SK-MEL-5 (cell line): ENCODE data around the gene SYNRG. TPM values are rescaled to one million over a fixed set of nuclear protein-coding genes. Genes with fewer than 3 reads are reported as not detected.

Experiments used
- DNase-seq: peaks from one replicate; pipeline ENCODE4 v3.0.0-alpha.2; 2016; ENCODE audit warnings: low read depth, low spot score
- in situ Hi-C: cut with HindIII; loops from 2 replicates; pipeline ENCODE4 v1.10.0; 2016; ENCODE audit warnings: low sequenced_read_pairs, high pct_unique_total_duplicates, low pct_unique_long_range_greater_than_20kb
- total RNA-seq: library from RNA; depleted of rRNA; stranded (reverse); fragments of >200 nt; shearing (Covaris generic); gene quantifications from 2 replicates; pipeline ENCODE4 v1.2.3, GENCODE V29; 2014

The SYNRG gene
- total RNA-seq, 1 experiment from 2014 or later: 10.0 TPM

DNA sequence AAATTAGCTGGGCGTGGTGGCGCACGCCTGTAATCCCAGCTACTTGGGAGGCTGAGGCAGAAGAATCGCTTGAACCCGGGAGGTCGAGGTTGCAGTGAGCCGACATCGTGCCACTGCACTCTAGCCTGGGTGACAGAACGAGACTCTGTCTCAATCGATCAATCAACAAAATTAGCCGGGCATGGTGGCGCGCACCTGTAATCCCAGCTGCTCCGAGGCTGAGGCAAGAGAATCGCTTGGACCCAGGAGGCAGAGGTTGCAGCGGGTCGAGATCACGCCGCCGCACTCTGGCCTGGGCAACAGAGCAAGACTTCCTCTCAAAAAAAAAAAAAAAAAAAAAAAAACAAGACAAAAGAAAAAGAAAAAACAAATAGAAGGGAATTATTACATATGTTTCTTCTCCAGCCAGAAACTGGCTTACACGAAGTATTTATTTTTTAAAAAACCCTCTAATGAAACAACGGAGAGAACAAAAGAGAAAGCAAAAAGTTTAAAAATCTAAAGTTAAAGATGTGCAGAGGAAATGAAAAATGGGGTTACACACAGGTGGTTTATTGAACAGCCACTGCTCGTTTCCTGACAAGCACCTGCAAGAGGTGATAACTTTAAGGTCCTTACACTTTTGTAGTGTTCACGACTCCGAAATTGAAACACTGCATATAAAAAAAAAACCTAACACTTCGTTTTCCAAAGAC lies 1.4 kb downstream of the SYNRG start:
- in situ Hi-C loops: no loop called here

DNA sequence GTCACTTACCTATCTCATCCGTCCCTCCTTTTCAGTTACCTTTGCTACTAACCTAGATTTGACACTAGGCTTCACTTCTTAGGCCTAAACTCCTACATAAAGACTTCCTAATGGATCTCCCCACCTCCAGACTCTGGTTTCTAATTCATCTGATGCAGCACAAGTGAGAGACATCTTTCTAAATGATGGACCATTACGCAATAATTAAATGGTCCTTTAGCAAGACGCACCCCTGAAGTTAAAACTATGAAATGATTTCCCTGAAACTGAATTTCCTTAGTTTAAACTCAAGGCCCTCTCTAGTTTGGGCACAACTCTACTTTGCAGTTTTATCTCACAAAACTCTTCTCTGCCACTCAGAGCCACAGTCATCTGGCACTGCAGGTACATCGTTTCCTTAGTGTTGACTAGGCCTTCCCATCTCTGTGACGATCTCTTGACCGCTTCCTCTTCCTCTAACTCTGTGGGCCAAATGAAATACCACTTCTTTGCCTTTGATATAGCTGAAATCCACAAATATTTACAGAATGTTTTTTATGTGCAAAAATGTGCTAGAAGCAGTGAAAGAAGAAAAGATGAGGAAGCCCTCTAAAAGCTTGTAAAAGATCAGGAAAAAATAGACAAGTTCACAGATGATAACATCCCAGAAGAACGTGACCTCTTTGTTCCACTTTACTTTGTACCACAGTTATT lies 3.3 kb downstream of the SYNRG start:
- in situ Hi-C loops: no loop called here
- no peak for DNase-seq

More for the DNA sequence above, 1.4 kb downstream of the SYNRG start:
- no peak for DNase-seq

DNA sequence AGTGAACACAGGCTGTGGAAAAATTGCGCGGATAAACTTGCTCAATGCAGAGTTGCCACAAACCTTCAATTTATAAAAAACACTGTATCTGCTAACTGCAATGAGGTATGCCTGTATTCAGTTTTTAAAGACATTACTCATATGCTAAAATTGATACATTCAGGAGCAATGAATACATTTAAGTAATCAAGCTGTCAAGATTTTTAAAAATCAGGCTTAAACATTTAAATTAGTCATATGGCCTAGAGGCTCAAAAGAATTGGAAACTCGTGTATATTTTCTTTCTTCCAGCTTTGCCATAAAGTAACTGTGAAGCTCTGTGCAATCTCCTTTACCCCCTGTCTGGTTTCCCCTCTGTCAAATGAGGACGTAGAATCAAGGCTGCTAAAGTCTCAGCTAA lies 4.1 kb downstream of the SYNRG start:
- no peak for DNase-seq
- in situ Hi-C loops: no loop called here

DNA sequence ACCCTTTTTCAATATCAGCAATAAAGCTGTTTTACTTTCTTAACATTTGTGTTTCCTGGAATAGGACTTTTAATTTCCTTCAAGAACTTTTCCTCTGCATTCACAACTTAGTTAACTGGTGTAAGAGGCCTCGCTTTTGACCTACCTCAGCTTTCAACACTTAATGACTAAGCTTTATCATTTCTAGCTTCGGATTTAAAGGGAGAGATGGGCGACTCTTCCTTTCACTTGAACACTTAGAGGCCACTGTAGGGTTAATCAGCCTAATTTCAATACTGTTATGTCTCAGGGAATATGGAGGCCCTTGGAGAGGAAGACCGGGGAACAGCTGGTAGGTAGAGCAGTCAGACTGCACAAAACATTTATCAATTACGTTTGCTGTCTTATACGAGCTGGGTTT lies 4.7 kb downstream of the SYNRG start:
- DNase-seq: no peak
- in situ Hi-C loops: no loop called here

DNA sequence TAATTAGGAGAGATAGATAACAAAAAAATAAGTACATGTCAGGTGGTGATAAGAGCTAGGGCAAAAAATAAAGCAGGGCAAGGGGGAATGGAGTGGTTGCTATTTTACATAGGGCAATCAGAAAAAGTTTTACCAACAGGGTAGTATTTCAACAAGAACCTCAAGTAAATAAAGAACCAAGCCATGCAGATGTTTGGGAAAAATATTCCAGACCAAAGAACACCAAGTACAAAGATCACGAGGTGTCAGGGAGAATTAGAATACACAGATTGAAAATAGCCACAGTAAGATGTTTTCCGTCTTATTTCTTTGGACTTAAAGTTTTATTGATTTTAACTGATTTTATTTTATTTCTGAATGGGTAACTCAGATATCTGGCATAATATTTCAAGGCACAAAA lies 11.1 kb downstream of the SYNRG start:
- no peak for DNase-seq
- in situ Hi-C loops: no loop called here

DNA sequence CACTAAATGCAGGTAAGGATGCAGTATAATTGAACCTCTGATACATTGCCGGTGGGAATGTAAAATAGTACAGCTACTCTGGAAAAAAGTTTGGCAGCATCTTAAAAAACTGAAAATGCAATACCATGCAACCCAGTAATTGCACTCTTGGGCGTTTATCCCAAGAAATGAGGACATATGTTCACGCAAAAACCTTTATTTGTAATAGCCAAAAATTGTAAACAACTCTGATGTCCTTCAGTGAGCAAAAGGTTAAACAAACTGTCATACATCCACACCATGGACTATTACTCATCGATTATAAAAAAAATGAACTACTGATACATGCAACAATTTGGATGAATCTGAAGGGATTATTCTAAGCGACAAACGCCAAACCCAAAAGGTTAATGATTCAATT lies 16.9 kb downstream of the SYNRG start:
- DNase-seq: no peak
- in situ Hi-C loops: no loop called here

DNA sequence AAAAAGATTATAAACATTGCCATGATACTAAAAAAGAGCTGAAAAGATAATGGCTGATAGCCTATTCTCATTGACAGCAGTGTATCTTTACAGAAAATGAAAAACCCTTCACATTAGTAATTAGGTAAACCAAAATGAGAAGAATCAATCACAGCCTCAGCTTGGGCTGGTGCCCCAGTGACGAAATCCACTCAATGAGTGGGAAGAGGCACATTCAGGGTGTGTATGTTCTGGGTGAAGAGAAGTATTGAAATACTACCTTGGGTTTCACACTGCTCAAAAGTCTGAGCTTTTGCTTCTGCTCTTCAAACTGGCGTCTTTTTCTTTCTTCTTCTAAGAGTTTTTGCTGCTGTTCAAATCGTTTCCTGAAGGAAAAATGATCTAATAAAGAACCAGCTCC lies 24.2 kb downstream of the SYNRG start:
- in situ Hi-C loops: no loop called here
- DNase-seq: no peak

DNA sequence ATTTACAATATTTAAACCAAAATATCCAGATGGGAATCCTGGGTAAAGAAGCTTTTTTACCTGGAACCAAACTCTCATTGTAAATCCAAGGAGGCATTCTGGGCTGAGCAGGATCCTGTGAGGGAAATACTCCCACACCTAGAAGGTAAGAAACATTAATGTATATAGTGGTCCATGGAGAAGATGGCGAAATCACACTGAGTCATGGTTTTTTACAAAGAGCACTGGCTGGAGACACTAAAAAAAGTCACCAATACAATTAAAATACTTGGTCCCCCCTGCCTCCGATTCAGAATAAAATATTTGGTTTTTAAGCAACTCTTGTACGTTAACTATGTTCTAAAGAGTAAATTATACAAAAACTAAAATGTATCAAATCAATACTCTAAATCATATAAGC lies 32.9 kb downstream of the SYNRG start:
- in situ Hi-C loops: no loop called here
- DNase-seq: no peak

DNA sequence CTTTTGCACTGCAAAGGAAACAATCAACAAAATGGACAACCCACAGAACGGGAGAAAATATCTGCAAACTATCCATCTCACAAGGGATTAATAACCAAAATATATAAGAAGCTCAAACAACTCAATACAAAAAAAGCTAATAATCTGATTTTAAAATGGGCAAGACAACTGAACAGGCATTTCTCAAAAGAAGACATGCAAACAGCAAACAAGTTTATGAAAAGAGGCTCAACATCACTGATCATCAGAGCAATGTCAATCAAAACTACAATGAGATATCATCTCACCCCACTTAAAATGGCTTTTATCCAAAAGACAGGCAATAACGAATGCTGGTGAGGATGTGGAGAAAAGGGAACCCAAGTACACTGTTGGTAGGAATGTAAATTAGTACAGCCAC lies 34.8 kb downstream of the SYNRG start:
- in situ Hi-C loops: no loop called here
- no peak for DNase-seq

DNA sequence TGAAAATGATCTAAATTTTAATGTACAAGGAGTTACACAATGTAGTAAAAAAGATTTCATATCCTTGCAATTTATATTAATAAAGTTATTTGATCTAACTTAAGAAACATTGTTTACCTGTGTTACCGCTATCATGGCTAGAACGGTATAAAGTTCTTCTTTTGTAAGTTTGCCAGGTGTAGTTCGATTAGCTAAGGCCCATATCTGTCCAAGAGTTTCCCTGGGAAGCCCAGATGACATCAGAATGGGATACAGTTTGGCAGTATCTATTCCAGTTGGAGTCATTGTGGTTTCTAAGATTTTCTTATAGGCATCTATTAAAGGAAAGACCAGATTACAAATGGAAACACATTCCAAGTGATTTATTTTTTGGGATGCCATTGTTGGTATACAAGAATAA lies 37.5 kb downstream of the SYNRG start:
- in situ Hi-C loops: no loop called here
- DNase-seq: no peak

DNA sequence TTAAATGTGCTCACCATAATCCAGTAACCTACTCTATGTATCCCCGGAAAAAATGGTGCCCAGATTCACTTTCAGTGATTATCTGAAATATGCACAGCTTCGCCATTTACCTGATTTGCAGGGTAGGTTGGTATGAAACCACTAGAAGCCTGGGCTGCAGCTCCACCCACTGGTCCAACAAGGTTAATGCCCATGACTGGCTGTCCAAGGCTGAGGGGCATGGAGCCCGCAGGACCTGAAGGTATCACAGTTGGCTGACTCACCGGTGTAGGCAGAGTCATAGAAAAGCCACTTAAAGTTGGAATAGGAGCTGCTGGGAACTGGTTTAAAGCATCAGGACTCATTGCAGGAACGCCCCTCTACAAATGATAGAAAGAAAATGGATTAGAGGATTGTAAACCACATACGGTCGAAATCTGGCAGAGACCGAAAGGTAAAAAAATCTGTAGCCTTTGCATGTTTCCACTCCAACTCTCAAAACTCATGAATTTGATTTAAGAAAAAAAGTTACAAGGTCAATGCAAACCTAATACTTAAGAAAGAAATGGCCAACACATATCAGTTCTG lies 38.6 kb downstream of the SYNRG start:
- in situ Hi-C loops: no loop called here
- DNase-seq: peak; percentile 79

DNA sequence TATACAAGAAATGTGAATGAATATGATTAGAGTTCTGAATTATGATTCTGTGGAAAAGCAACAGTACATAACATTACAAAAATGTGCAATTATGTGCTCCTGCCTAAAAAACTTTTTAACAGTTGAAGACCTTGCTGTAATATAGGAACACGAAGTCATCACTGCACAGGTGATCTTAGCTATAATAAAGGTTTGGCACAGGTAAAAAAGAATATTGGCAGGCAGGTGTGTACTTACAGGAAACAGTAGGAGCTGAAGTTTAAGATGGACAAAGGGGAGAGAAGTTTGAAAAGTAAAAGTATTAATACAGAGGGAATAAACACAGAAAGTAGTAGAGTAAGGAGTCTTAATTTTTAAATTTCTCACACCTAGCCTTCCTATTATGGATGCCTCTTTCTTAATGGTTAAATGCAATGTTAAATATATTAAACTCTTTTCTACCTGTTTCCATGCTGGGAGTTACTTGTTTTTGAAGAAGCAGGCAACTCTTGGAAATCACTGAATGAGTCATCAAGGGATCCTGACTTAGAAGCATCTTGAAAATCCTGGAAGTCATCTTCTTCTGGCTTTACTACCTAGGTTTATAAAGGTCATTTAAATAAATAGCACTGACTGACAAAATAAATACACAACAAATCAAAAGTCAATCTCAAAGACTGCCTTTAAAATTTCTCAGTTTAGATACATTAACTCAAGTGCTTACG lies 40.7 kb downstream of the SYNRG start:
- in situ Hi-C loops: no loop called here
- DNase-seq: no peak

DNA sequence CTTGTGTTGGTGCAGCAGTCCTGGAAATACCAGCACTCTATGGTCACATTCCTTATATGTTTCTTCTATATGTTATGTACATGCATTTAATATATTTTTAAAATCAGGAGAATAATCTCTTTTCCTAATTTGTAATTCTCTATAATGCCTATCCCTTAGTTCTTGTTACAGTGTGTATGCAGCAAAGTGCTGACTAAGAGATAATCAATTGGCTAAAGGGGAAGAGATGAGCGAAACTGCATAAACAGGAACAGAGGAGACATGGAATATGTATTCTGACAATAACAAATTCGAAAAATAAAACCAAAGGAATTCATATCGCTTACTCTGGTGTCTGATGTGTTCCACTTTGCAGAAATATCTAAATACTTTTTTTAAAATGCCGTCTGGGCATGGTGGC lies 41.7 kb downstream of the SYNRG start:
- DNase-seq: no peak
- in situ Hi-C loops: no loop called here

DNA sequence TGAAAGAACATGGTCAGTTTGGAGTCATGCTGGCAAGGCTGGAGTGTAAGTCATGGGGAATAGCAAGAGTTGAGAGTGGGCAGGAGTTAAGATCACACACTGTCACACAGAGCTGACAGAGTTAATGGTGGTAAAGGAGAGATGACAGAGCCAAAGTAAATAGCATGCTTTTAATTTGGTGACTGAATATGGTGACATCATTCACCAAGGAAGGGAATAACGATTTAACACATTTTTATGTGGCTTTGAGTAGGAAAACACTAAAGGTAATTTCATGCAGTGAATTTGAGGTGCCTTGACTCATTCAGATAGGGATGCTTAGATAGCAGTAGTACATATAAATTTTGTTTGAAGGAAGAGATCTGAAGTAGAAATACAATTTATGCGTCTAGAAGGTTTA lies 42.1 kb downstream of the SYNRG start:
- DNase-seq: no peak
- in situ Hi-C loops: no loop called here

DNA sequence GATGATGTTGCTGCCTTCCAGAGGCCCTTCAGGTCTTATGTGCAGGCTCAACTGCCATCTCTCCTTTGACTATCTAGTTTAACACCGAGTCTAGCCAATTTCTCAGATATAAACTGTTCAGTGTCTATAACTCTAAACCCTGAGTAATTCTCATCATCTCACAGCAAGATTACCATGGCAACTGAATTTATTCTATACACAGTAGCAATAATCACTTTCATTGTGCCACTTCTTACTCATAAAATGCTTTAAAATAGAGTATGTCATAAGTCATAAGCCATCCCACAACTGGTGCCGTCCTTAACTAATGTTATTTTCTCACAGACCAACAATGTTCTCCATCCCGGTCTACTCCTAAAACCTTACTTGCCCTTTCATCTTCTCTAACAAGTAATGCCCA lies 45.0 kb downstream of the SYNRG start:
- no peak for DNase-seq
- in situ Hi-C loops: no loop called here

DNA sequence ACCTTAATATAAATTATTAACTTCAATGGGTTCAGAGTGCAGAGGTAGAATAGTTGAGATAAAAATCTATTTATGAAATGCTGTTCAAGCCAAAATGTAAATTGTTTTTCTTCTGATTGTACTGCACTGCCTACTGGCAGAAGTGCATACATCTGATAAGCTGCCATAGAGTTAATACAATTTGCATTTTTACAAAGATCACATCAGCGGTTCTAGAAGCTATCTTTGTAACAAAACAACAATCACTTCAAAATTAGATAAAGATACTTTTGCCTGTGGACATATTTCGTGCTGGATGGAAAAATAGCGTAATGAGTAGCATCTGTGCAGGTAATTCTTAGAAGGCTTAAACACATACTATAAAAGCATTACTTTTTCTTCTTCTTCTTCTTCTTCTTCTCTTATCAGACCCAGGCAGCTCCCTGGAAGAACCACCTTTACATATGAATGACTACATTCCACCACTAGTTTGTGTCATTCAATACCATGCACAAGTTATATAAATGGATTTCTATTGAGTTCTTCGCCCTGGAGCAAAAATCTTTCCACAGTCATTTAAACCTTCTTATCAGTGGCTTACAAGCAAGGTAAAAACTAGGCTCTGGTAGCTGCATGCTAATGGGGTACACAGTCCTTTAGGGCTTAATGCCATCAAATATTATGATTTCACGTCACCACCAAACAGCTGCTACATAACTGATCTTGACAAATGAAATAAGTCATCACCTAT lies 47.0 kb downstream of the SYNRG start:
- DNase-seq: no peak
- in situ Hi-C loops: no loop called here

DNA sequence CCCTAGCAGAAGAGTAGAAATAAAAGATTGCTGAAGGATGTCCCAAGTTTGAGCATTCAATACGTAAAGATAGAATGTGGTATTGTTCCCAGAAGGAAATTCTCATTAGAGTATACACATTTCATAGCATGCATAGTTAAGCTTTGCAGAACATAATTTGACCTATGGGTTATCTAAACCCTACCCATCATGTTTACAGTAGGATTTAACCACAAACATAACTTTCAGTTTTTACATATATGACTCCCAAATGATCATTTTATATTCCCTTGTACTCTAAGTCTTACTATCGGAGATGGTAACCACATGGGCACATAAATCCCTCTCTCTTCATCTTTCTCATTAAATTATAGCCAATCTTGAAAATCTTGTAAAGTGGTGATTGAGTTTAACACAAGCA lies 50.9 kb downstream of the SYNRG start:
- in situ Hi-C loops: no loop called here
- no peak for DNase-seq

DNA sequence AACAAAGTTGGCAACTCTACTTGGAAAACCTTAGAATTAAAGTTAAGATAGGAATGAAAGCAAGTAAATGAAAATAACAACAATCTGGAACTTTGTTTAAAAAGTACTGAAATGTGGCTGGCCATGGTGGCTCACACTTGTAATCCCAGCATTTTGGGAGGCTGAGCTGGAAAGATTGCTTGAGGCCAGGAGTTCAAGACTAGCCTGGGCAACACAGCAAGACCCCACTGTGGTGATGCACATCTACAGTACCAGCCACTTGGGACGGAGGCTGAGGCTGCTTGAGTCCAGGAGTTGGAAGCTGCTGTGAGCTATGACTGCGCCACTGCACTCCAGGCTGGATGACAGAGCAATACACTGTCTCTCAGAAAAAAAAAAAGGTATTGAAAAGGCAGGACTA lies 51.7 kb downstream of the SYNRG start:
- in situ Hi-C loops: no loop called here
- no peak for DNase-seq
